Liver (tissue), 9 donors: Measurements from ENCODE around the gene UNC93B1. TPM values are rescaled to one million over a fixed set of nuclear protein-coding genes. Genes with fewer than 3 reads are reported as not detected.
"Not testable (repeated sequence)": the region's sequence is repeated elsewhere in the genome, so short reads cannot be mapped to it uniquely, and the experiment has no call there.

Experiments
- DNase-seq: peaks from one replicate; pipeline ENCODE4 v3.0.0-alpha.2; 2017; ENCODE audit warnings: low spot score
- H3K27ac ChIP-seq, 2 donors: one replicate each; pipeline ENCODE4 v1.7.0; 2013; ENCODE audit warnings: inconsistent platforms in 2 of 2, low read length in 2 of 2, control low read depth in 1 of 2, low read depth in 1 of 2, mild to moderate bottlenecking in 1 of 2
- H3K27me3 ChIP-seq, 4 donors: one replicate each; pipeline versions ENCODE4 v1.6.1 to v1.7.0; 2013; ENCODE audit warnings: low read length in 3 of 4, inconsistent platforms in 1 of 4, mild to moderate bottlenecking in 1 of 4, moderate library complexity in 1 of 4; ENCODE audit not compliant: control insufficient read depth in 4 of 4, insufficient read depth in 4 of 4
- H3K36me3 ChIP-seq, 4 donors: one replicate each; pipeline versions ENCODE4 v1.6.1 to v1.7.0; 2013; ENCODE audit warnings: low read length in 3 of 4, mild to moderate bottlenecking in 3 of 4, low read depth in 1 of 4, moderate library complexity in 1 of 4; ENCODE audit not compliant: control insufficient read depth in 4 of 4, insufficient read depth in 3 of 4
- H3K4me1 ChIP-seq, 4 donors: one replicate each; pipeline versions ENCODE4 v1.6.1 to v1.7.0; 2013; ENCODE audit warnings: low read length in 3 of 4, mild to moderate bottlenecking in 3 of 4, moderate library complexity in 1 of 4; ENCODE audit not compliant: control insufficient read depth in 4 of 4, insufficient read depth in 4 of 4
- H3K4me3 ChIP-seq, 3 donors: one replicate each; pipeline versions ENCODE4 v1.6.1 to v1.7.0; 2013; ENCODE audit warnings: low read length in 3 of 3, control low read depth in 1 of 3, low read depth in 1 of 3, mild to moderate bottlenecking in 1 of 3
- H3K9ac ChIP-seq, 2 donors: one replicate each; pipeline ENCODE4 v1.7.0; 2013; ENCODE audit warnings: low read length in 2 of 2, mild to moderate bottlenecking in 2 of 2, moderate library complexity in 2 of 2, control low read depth in 1 of 2, low read depth in 1 of 2
- H3K9me3 ChIP-seq, 4 donors: one replicate each; pipeline versions ENCODE4 v1.6.1 to v1.7.0; 2013; ENCODE audit warnings: low read length in 3 of 4; ENCODE audit not compliant: control insufficient read depth in 4 of 4
- FOXA2 ChIP-seq: IDR thresholded peaks from 2 replicates; pipeline ENCODE4 v1.6.1; 2016; ENCODE audit warnings: antibody characterized with exemption
- HNF4A ChIP-seq, 2 donors: conservative IDR thresholded peaks; 2 replicates each; pipeline ENCODE4 v1.6.1; 2016; ENCODE audit warnings: antibody characterized with exemption in 2 of 2, mild to moderate bottlenecking in 2 of 2
- HNF4G ChIP-seq: IDR thresholded peaks from 2 replicates; pipeline ENCODE4 v1.6.1; 2016; ENCODE audit warnings: antibody characterized with exemption
- JUND ChIP-seq, 2 donors: IDR thresholded peaks; 2 replicates each; pipeline ENCODE4 v1.6.1; 2016; ENCODE audit warnings: antibody characterized with exemption in 2 of 2
- NR2F2 ChIP-seq: IDR thresholded peaks from 2 replicates; pipeline ENCODE4 v1.6.1; 2016; ENCODE audit warnings: antibody characterized with exemption
- RAD21 ChIP-seq, 2 donors: IDR thresholded peaks; 2 replicates each; pipeline ENCODE4 v1.6.1; 2016; ENCODE audit warnings: antibody characterized with exemption in 2 of 2, mild to moderate bottlenecking in 2 of 2
- RXRA ChIP-seq, 2 donors: IDR thresholded peaks; 2 replicates each; pipeline ENCODE4 v1.6.1; 2017 to 2018; ENCODE audit warnings: antibody characterized with exemption in 2 of 2, mild to moderate bottlenecking in 1 of 2
- SP1 ChIP-seq: IDR thresholded peaks from 2 replicates; pipeline ENCODE4 v1.6.1; 2018; ENCODE audit warnings: antibody characterized with exemption, mild to moderate bottlenecking
- TAF1 ChIP-seq: conservative IDR thresholded peaks from 2 replicates; pipeline ENCODE4 v1.6.1; 2016; ENCODE audit warnings: antibody characterized with exemption, mild to moderate bottlenecking
- WGBS: extraction: QIAGEN DNeasy Blood & Tissue Kit; methylation state at CpG from one replicate; pipeline ENCODE4 v1.1.7; 2013; 5-methylcytosine and 5-hydroxymethylcytosine counted together
- polyA plus RNA-seq, 2 donors: library from polyadenylated mRNA; stranded (reverse) in 1 of 2; unstranded in 1 of 2; fragments of 200-250 nt in 1 of 2; fragments of >200 nt in 1 of 2; fragmentation: Nextera tagmentation in 1 of 2; extraction: Ambion mirVana in 1 of 2; gene quantifications; one replicate each; pipeline versions ENCODE4 v1.2.1 to v1.2.3, GENCODE V29; 2013 to 2015
- total RNA-seq, 2 donors: library from RNA; depleted of rRNA; stranded (reverse); fragments of >200 nt; gene quantifications; one replicate each; pipeline ENCODE4 v1.2.3, GENCODE V29; 2014
- TF ChIP-seq, protein P1 (sequence below): IDR thresholded peaks from 2 replicates; pipeline ENCODE4 v1.6.1; 2016; ENCODE audit warnings: antibody characterized with exemption
- TF ChIP-seq, protein P2 (sequence below): IDR thresholded peaks from 2 replicates; pipeline ENCODE4 v1.6.1; 2016; ENCODE audit warnings: antibody characterized with exemption
- TF ChIP-seq, protein P3 (sequence below): IDR thresholded peaks from 2 replicates; pipeline ENCODE4 v1.6.1; 2016; ENCODE audit warnings: antibody characterized with exemption, mild to moderate bottlenecking
- TF ChIP-seq, protein P4 (sequence below): fragments of 150-350 bp; IDR thresholded peaks from 2 replicates; pipeline ENCODE4 v1.5.1; 2017; ENCODE audit warnings: improper control_type of control experiment, low read depth, low read length; ENCODE audit not compliant: missing input control
- donor health status: healthy.
- donor health status: healthy.
- donor health status: healthy.
- donor health status: healthy.
- donor health status: healthy.

The UNC93B1 gene
- total and polyA plus RNA-seq, 4 donors: 9.2 to 19.1 (median 15.0) TPM

DNA sequence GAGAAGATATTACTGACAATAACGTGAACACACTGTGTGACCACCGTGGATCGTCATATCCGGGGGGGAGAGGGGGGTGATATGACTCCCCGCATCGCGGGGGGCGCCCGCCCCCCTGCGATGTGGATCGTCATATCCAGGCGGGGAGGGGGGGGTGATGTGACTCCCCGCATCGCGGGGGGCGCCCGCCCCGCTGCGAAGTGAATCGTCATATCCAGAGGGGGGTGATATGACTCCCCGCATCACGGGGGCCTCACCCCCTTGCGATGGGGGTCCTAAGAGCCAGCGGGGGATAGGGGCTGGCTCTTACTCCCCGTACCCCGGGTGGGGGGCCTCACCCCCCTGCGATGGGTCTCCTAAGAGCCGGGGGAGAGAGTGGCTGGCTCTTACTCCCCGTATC is 19.9 kb downstream of the UNC93B1 start:
- Histone ChIP-seq H3K4me3 (no peak overlapping the region), H3K9me3 (no peaks in the 10 kb centered on the region), H3K9ac (no peak overlapping the region), H3K27ac (no peak overlapping the region), H3K36me3 (no peaks in the 10 kb centered on the region), H3K27me3 (no peaks in the 10 kb centered on the region), H3K4me1 (no peaks in the 10 kb centered on the region)
- no peak for DNase-seq
- TF ChIP-seq HNF4G: no peak
- TF ChIP-seq, protein P1, sequence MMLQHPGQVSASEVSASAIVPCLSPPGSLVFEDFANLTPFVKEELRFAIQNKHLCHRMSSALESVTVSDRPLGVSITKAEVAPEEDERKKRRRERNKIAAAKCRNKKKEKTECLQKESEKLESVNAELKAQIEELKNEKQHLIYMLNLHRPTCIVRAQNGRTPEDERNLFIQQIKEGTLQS: no peak
- TF ChIP-seq, protein P2, sequence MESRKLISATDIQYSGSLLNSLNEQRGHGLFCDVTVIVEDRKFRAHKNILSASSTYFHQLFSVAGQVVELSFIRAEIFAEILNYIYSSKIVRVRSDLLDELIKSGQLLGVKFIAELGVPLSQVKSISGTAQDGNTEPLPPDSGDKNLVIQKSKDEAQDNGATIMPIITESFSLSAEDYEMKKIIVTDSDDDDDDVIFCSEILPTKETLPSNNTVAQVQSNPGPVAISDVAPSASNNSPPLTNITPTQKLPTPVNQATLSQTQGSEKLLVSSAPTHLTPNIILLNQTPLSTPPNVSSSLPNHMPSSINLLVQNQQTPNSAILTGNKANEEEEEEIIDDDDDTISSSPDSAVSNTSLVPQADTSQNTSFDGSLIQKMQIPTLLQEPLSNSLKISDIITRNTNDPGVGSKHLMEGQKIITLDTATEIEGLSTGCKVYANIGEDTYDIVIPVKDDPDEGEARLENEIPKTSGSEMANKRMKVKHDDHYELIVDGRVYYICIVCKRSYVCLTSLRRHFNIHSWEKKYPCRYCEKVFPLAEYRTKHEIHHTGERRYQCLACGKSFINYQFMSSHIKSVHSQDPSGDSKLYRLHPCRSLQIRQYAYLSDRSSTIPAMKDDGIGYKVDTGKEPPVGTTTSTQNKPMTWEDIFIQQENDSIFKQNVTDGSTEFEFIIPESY: no peak
- no peak for TF ChIP-seq NR2F2
- TF ChIP-seq RAD21 (IDR thresholded peaks at IDR 0.05): no peak
- TF ChIP-seq, protein P3, sequence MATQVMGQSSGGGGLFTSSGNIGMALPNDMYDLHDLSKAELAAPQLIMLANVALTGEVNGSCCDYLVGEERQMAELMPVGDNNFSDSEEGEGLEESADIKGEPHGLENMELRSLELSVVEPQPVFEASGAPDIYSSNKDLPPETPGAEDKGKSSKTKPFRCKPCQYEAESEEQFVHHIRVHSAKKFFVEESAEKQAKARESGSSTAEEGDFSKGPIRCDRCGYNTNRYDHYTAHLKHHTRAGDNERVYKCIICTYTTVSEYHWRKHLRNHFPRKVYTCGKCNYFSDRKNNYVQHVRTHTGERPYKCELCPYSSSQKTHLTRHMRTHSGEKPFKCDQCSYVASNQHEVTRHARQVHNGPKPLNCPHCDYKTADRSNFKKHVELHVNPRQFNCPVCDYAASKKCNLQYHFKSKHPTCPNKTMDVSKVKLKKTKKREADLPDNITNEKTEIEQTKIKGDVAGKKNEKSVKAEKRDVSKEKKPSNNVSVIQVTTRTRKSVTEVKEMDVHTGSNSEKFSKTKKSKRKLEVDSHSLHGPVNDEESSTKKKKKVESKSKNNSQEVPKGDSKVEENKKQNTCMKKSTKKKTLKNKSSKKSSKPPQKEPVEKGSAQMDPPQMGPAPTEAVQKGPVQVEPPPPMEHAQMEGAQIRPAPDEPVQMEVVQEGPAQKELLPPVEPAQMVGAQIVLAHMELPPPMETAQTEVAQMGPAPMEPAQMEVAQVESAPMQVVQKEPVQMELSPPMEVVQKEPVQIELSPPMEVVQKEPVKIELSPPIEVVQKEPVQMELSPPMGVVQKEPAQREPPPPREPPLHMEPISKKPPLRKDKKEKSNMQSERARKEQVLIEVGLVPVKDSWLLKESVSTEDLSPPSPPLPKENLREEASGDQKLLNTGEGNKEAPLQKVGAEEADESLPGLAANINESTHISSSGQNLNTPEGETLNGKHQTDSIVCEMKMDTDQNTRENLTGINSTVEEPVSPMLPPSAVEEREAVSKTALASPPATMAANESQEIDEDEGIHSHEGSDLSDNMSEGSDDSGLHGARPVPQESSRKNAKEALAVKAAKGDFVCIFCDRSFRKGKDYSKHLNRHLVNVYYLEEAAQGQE: no peak
- no peak for TF ChIP-seq HNF4A (conservative IDR thresholded peaks at IDR 0.05)
- TF ChIP-seq, protein P4, sequence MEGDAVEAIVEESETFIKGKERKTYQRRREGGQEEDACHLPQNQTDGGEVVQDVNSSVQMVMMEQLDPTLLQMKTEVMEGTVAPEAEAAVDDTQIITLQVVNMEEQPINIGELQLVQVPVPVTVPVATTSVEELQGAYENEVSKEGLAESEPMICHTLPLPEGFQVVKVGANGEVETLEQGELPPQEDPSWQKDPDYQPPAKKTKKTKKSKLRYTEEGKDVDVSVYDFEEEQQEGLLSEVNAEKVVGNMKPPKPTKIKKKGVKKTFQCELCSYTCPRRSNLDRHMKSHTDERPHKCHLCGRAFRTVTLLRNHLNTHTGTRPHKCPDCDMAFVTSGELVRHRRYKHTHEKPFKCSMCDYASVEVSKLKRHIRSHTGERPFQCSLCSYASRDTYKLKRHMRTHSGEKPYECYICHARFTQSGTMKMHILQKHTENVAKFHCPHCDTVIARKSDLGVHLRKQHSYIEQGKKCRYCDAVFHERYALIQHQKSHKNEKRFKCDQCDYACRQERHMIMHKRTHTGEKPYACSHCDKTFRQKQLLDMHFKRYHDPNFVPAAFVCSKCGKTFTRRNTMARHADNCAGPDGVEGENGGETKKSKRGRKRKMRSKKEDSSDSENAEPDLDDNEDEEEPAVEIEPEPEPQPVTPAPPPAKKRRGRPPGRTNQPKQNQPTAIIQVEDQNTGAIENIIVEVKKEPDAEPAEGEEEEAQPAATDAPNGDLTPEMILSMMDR: no peak
- TF ChIP-seq FOXA2: no peak
- no peak for TF ChIP-seq JUND (IDR thresholded peaks at IDR 0.05)
- TF ChIP-seq TAF1: no peak
- no peak for TF ChIP-seq RXRA (IDR thresholded peaks at IDR 0.05)
- TF ChIP-seq SP1: no peak
- 80% methylated on average over 29 of the region's 29 CpGs for WGBS

DNA sequence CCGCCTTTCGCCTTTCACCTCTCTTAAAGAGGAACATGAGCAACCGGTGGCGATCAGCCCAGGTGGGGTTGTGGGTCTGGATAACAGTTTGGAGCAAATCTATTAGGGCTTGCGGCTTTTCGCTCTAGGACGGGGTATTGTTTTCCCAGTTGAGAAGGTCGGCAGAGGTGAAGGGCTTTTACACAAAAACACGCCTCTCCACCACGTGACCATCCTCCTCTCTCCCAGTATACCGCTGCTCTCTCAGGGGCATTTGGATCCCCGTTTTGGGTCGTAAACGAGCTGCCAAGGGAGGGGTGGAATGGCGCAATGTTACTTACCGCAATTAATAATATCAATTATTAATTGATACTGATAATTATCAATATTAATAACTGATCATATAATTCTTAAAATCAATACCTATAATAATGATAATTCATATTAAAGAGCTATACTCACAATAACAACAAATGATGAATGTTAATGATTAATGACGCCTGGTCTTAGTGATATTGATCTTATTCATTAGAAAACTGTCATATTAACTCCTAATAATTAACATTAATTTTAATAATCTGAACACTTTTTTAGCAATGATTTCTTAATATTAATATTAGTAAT is 21.5 kb downstream of the UNC93B1 start:
- WGBS: 67% methylated on average over 17 of the region's 17 CpGs
- DNase-seq, H3K4me3 ChIP-seq, H3K27ac ChIP-seq, H3K36me3 ChIP-seq, H3K27me3 ChIP-seq, H3K4me1 ChIP-seq, H3K9me3 ChIP-seq, H3K9ac ChIP-seq: not testable (repeated sequence)

DNA sequence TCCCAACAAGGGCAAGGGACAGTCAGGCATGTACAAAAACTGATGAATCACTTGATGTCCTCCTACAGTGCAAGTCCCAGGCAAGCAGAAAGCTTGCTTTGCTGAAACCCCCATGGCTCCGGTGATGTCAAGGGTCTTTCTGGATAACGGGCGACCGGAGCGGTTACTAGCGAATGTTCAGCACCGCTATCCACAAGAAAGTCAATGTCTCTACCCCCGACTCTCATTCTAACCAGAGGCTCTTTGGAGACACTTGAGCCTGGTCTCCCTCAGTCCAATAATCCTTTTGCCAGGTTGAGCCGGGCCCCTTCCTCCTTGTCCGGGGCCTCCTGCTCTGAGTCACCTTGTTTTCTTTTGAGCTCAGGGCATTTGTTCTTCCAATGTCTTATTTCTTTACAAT is 22.7 kb downstream of the UNC93B1 start:
- H3K4me1 ChIP-seq, H3K27me3 ChIP-seq, H3K4me3 ChIP-seq, H3K9me3 ChIP-seq, H3K9ac ChIP-seq, H3K36me3 ChIP-seq, DNase-seq, H3K27ac ChIP-seq: not testable (repeated sequence)
- 84% methylated on average over 10 of the region's 10 CpGs for WGBS

DNA sequence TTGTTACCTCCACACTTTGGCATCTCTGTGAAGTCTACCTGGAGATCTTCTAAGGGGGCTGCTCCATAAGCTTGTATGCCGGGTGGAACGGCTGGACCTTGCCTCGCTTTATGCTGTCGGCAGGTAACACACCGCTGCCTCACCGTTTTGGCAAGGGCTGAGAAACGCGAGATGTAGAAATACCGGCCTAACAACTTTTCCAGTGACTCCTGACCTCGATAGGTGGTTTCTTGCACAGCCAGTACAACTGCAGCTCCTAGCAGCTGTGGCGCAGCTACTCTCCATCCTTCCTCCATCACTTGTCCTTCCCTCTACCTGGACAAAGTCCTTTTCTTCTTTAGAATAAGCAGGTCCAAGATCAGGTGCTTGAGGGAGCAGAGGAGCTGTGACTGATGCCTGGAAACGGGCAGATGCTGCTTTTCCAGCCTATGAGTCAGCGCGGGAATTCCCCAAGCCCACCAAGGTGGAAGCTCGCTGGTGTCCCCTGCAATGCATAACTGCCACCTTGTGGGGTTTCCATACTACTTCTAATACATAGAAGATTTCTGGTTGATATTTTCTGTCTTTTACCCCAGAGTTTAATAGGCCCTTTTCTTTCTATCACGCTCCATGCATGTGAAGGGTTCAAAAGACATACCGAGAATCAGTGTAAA is 25.0 kb downstream of the UNC93B1 start:
- 65% methylated on average over 17 of the region's 17 CpGs for WGBS
- not testable (repeated sequence) for H3K9me3 ChIP-seq, H3K4me3 ChIP-seq, H3K27me3 ChIP-seq, DNase-seq, H3K36me3 ChIP-seq, H3K4me1 ChIP-seq, H3K27ac ChIP-seq, H3K9ac ChIP-seq
